WERI-Rb-1 (cell line): ENCODE results near the gene GSC2.

Experiments
- DNase-seq: peaks from one replicate; pipeline ENCODE4 v3.0.0-alpha.2; 2020
- H3K27ac ChIP-seq: fragments of 250-450 bp; sonication (Bioruptor Pico); 2 replicates; pipeline ENCODE4 v1.5.1; 2020; ENCODE audit warnings: mild to moderate bottlenecking, moderate library complexity
- H3K27me3 ChIP-seq: fragments of 250-450 bp; sonication (Bioruptor Pico); 2 replicates; pipeline ENCODE4 v1.5.1; 2021; ENCODE audit warnings: mild to moderate bottlenecking, low read depth, moderate library complexity; ENCODE audit not compliant: insufficient read depth, severe bottlenecking
- H3K36me3 ChIP-seq: fragments of 250-450 bp; sonication (Bioruptor Pico); 2 replicates; pipeline ENCODE4 v1.5.1; 2020; ENCODE audit warnings: mild to moderate bottlenecking, moderate library complexity
- H3K4me3 ChIP-seq: 2 replicates; pipeline ENCODE4 v1.5.1; 2011; ENCODE audit warnings: low read depth, mild to moderate bottlenecking, control low read depth, low read length
- H3K9me3 ChIP-seq: fragments of 250-450 bp; sonication (Bioruptor Pico); 2 replicates; pipeline ENCODE4 v1.5.1; 2021; ENCODE audit warnings: mild to moderate bottlenecking, moderate library complexity; ENCODE audit not compliant: severe bottlenecking
- CTCF ChIP-seq: IDR thresholded peaks from 2 replicates; pipeline ENCODE4 v1.5.1; 2011; ENCODE audit warnings: low read depth, mild to moderate bottlenecking, control low read depth, inconsistent platforms, low read length

The GSC2 gene

GRCh38 chr22:19125474-19126308 lies 24.4 kb downstream of the GSC2 start:
- H3K27ac ChIP-seq = no peak overlapping the region
- peaks cover 2% of the 10 kb centered on the region; the same call in 1 of the 2 replicates for H3K36me3 ChIP-seq
- no peak overlapping the region for H3K4me3 ChIP-seq
- TF ChIP-seq CTCF = no peak
- DNase-seq = no peak
- H3K9me3 ChIP-seq = no peaks in the 10 kb centered on the region
- H3K27me3 ChIP-seq = no peaks in the 10 kb centered on the region

- no peak for DNase-seq
- H3K27ac ChIP-seq = no peak overlapping the region
- peaks cover 7% of the 10 kb centered on the region; the same call in 1 of the 2 replicates for H3K36me3 ChIP-seq
- H3K4me3 ChIP-seq = no peak overlapping the region
- no peaks in the 10 kb centered on the region for H3K9me3 ChIP-seq
- H3K27me3 ChIP-seq = no peaks in the 10 kb centered on the region
- no peak for TF ChIP-seq CTCF
These were observed 25.1 kb downstream of the GSC2 start for GRCh38 chr22:19125011-19125410.

GRCh38 chr22:19124377-19124776 lies 25.7 kb downstream of the GSC2 start:
- no peak for DNase-seq
- TF ChIP-seq CTCF = no peak
- Histone ChIP-seq H3K9me3 (no peaks in the 10 kb centered on the region), H3K27ac (no peak overlapping the region), H3K4me3 (no peak overlapping the region), H3K27me3 (no peaks in the 10 kb centered on the region), H3K36me3 (peaks cover 9% of the 10 kb centered on the region; the same call in 1 of the 2 replicates)

- H3K27ac ChIP-seq = no peak overlapping the region
- H3K27me3 ChIP-seq = no peaks in the 10 kb centered on the region
- H3K9me3 ChIP-seq = no peaks in the 10 kb centered on the region
- H3K4me3 ChIP-seq = no peak overlapping the region
- TF ChIP-seq CTCF = no peak
- H3K36me3 ChIP-seq = peaks cover 12% of the 10 kb centered on the region; the same call in 1 of the 2 replicates
- no peak for DNase-seq
These were observed 26.2 kb downstream of the GSC2 start for GRCh38 chr22:19123936-19124335.

GRCh38 chr22:19122752-19123492 lies 27.2 kb downstream of the GSC2 start:
- Histone ChIP-seq H3K4me3 (peak overlapping the region; percentile 41), H3K9me3 (no peaks in the 10 kb centered on the region), H3K27ac (peak overlapping the region; percentile 19), H3K36me3 (peaks cover 17% of the 10 kb centered on the region; the same call in 1 of the 2 replicates), H3K27me3 (no peaks in the 10 kb centered on the region)
- TF ChIP-seq CTCF = no peak
- peak; percentile 27 for DNase-seq
